Spleen (tissue), 11 donors: Measurements from ENCODE around the gene PEX5L. TPM values are rescaled to one million over a fixed set of nuclear protein-coding genes. Genes with fewer than 3 reads are reported as not detected.

Source experiments
- DNase-seq: peaks from one replicate; pipeline ENCODE4 v3.0.0-alpha.2; 2020
- H3K27ac ChIP-seq, 8 donors: fragments of 200-600 bp; sonication (generic) in 7 of 8; 1 replicate in 4 of 8; 2 replicates in 4 of 8; pipeline versions ENCODE4 v1.5.0 to v1.8.0; 2016 to 2021; ENCODE audit warnings: inconsistent platforms in 4 of 8, mild to moderate bottlenecking in 4 of 8, moderate library complexity in 1 of 8
- H3K27me3 ChIP-seq, 7 donors: fragments of 200-600 bp; sonication (generic) in 6 of 7; replicated peaks in 1 of 7; 1 replicate in 4 of 7; 2 replicates in 3 of 7; pipeline versions ENCODE4 v1.5.0 to v1.8.0; 2016 to 2021; ENCODE audit warnings: inconsistent platforms in 3 of 7, mild to moderate bottlenecking in 1 of 7
- H3K36me3 ChIP-seq, 6 donors: fragments of 200-600 bp; sonication (generic) in 5 of 6; 1 replicate in 4 of 6; 2 replicates in 2 of 6; pipeline versions ENCODE4 v1.5.0 to v1.8.0; 2016 to 2021; ENCODE audit warnings: inconsistent platforms in 2 of 6
- H3K4me1 ChIP-seq, 6 donors: fragments of 200-600 bp; sonication (generic) in 5 of 6; 1 replicate in 3 of 6; 2 replicates in 3 of 6; pipeline versions ENCODE4 v1.5.0 to v1.8.0; 2016 to 2021; ENCODE audit warnings: inconsistent platforms in 3 of 6
- H3K4me3 ChIP-seq, 8 donors: fragments of 200-600 bp; sonication (generic) in 7 of 8; 1 replicate in 4 of 8; 2 replicates in 4 of 8; pipeline versions ENCODE4 v1.5.0 to v1.8.0; 2016 to 2021; ENCODE audit warnings: inconsistent platforms in 4 of 8, mild to moderate bottlenecking in 4 of 8, moderate library complexity in 2 of 8
- H3K9me3 ChIP-seq, 8 donors: fragments of 200-600 bp; sonication (generic) in 7 of 8; 1 replicate in 4 of 8; 2 replicates in 4 of 8; pipeline versions ENCODE4 v1.5.0 to v1.8.0; 2016 to 2021; ENCODE audit warnings: inconsistent platforms in 4 of 8
- CTCF ChIP-seq, 11 experiments: fragments of 200-600 bp in 7 of 11; fragments of 450-650 bp in 4 of 11; sonication (generic) in 4 of 11; IDR thresholded peaks in 8 of 11; conservative IDR thresholded peaks in 3 of 11; 1 replicate in 7 of 11; 2 replicates in 4 of 11; pipeline versions ENCODE4 v1.4.0 to v1.8.0; 2016 to 2021; ENCODE audit warnings: antibody characterized with exemption in 11 of 11, inconsistent platforms in 4 of 11, mild to moderate bottlenecking in 1 of 11
- POLR2A ChIP-seq, 3 donors: fragments of 450-650 bp; IDR thresholded peaks; one replicate each; pipeline ENCODE4 v1.5.1; 2017; ENCODE audit warnings: antibody characterized with exemption in 3 of 3, mild to moderate bottlenecking in 1 of 3
- POLR2AphosphoS5 ChIP-seq, 3 donors: sonication (generic); formaldehyde crosslinking; IDR thresholded peaks; one replicate each; pipeline ENCODE4 v1.5.1; 2017; ENCODE audit warnings: antibody characterized with exemption in 3 of 3
- WGBS, 5 donors: extraction: QIAGEN DNeasy Blood & Tissue Kit in 3 of 5; methylation state at CpG; one replicate each; pipeline versions ENCODE4 v1.1.5 to v1.1.7; 2013 to 2018; 5-methylcytosine and 5-hydroxymethylcytosine counted together
- intact Hi-C: fragments of 100-400 bp; cut with DNase I; formaldehyde crosslinking; loops from one replicate; pipeline ENCODE4 v1.15.0; 2023; ENCODE audit warnings: low total_unique reads
- polyA plus RNA-seq, 3 donors: library from polyadenylated mRNA; stranded (reverse); fragments of 200-250 nt; gene quantifications; one replicate each; pipeline ENCODE4 v1.2.1, GENCODE V29; 2013
- total RNA-seq, 7 donors: library from RNA; depleted of rRNA in 3 of 7; stranded (reverse); fragments of >200 nt in 3 of 7; fragmentation: NEBNext Ultra II Directional in 4 of 7; extraction: Animal tissue kit (Norgen Biotek cat#: 25700) in 4 of 7; gene quantifications; one replicate each; pipeline versions ENCODE4 v1.1.0 to v1.2.1, GENCODE V29; 2016 to 2021
- donor health status: healthy with polysubstance abuse.
- donor health status: DM: no; HTN: no; CAD: no; lungs with moderate emphysema.
- donor health status: DM: no; HTN: no; CAD: no.
- donor health status: Bipolar disorder and iron deficiency.
- donor health status: healthy.
- donor health status: DM: no; HTN: no; CAD: no.
- donor health status: DM: yes; HTN: yes; CAD: no.

The PEX5L gene
- total and polyA plus RNA-seq, 10 donors, result under 0.01 to 0.55 (median 0.02) TPM; not detected in 7

GRCh38 chr3:179958143-179958542 lies 78.6 kb downstream of the PEX5L start:
- H3K4me3 ChIP-seq, result no peak overlapping the region
- WGBS, 5 donors, result 29 to 59% (median 49%) methylated on average over 2 of the region's 2 CpGs
- intact Hi-C loops, result no loop called here

GRCh38 chr3:179957264-179957845 lies 79.4 kb downstream of the PEX5L start:
- WGBS, 5 donors, result 24 to 42% (median 29%) methylated on average over 2 of the region's 2 CpGs
- TF ChIP-seq CTCF (IDR thresholded peaks at IDR 0.05 in 8 of 11, conservative IDR thresholded peaks at IDR 0.05 in 3 of 11) (no peak), POLR2A (IDR thresholded peaks at IDR 0.05) (no peak), POLR2AphosphoS5 (IDR thresholded peaks at IDR 0.05) (no peak)
- H3K27me3 ChIP-seq, result peaks cover 0 to 38% (median 0%) of the 10 kb centered on the region in 7 donors
- no peak for DNase-seq
- no peaks in the 10 kb centered on the region for H3K9me3 ChIP-seq
- H3K4me1 ChIP-seq, result peaks cover 0 to 15% (median 2%) of the 10 kb centered on the region in 6 donors
- intact Hi-C loops, result no loop called here
- no peak overlapping the region for H3K4me3 ChIP-seq
- no peaks in the 10 kb centered on the region for H3K36me3 ChIP-seq
- H3K27ac ChIP-seq, result no peak overlapping the region

More at GRCh38 chr3:179958143-179958542, 78.6 kb downstream of the PEX5L start:
- DNase-seq, result no peak
- Histone ChIP-seq H3K27ac (no peak overlapping the region), H3K4me1 (peaks cover 0 to 15% (median 2%) of the 10 kb centered on the region in 6 donors), H3K36me3 (no peaks in the 10 kb centered on the region), H3K27me3 (peaks cover 0 to 40% (median 0%) of the 10 kb centered on the region in 7 donors), H3K9me3 (no peaks in the 10 kb centered on the region)
- TF ChIP-seq CTCF (IDR thresholded peaks at IDR 0.05 in 8 of 11, conservative IDR thresholded peaks at IDR 0.05 in 3 of 11) (no peak), POLR2A (IDR thresholded peaks at IDR 0.05) (no peak), POLR2AphosphoS5 (IDR thresholded peaks at IDR 0.05) (no peak)

GRCh38 chr3:179956416-179956830 lies 80.3 kb downstream of the PEX5L start:
- intact Hi-C loops, result no loop called here
- Histone ChIP-seq H3K4me3 (no peak overlapping the region), H3K36me3 (no peaks in the 10 kb centered on the region), H3K4me1 (peaks cover 0 to 15% (median 2%) of the 10 kb centered on the region in 6 donors), H3K27me3 (peaks cover 0 to 42% (median 0%) of the 10 kb centered on the region in 7 donors), H3K9me3 (no peaks in the 10 kb centered on the region), H3K27ac (no peak overlapping the region)
- 25 to 61% (median 29%) methylated on average over 7 of the region's 7 CpGs for WGBS, 5 donors
- TF ChIP-seq POLR2A (IDR thresholded peaks at IDR 0.05) (no peak), CTCF (IDR thresholded peaks at IDR 0.05 in 8 of 11, conservative IDR thresholded peaks at IDR 0.05 in 3 of 11) (no peak), POLR2AphosphoS5 (IDR thresholded peaks at IDR 0.05) (no peak)
- no peak for DNase-seq

- Histone ChIP-seq H3K36me3 (no peaks in the 10 kb centered on the region), H3K27ac (no peak overlapping the region), H3K4me1 (peaks cover 0 to 15% (median 2%) of the 10 kb centered on the region in 6 donors), H3K4me3 (no peak overlapping the region), H3K9me3 (no peaks in the 10 kb centered on the region), H3K27me3 (peaks cover 0 to 45% (median 0%) of the 10 kb centered on the region in 7 donors)
- no peak for DNase-seq
- intact Hi-C loops, result no loop called here
- no peak for TF ChIP-seq POLR2A (IDR thresholded peaks at IDR 0.05)
- TF ChIP-seq CTCF (IDR thresholded peaks at IDR 0.05 in 8 of 11, conservative IDR thresholded peaks at IDR 0.05 in 3 of 11), result no peak
- no peak for TF ChIP-seq POLR2AphosphoS5 (IDR thresholded peaks at IDR 0.05)
- WGBS, 5 donors, result 35 to 40% (median 39%) methylated on average over 3 of the region's 3 CpGs
Measured at GRCh38 chr3:179955809-179956208, 80.9 kb downstream of the PEX5L start.
